ENCODE results near the gene FAM13A. TPM values are rescaled to one million over a fixed set of nuclear protein-coding genes. Genes with fewer than 3 reads are reported as not detected.

Gene FAM13A
- total RNA-seq, 1 donor from 2014 or later, result 33.4 TPM

DNA sequence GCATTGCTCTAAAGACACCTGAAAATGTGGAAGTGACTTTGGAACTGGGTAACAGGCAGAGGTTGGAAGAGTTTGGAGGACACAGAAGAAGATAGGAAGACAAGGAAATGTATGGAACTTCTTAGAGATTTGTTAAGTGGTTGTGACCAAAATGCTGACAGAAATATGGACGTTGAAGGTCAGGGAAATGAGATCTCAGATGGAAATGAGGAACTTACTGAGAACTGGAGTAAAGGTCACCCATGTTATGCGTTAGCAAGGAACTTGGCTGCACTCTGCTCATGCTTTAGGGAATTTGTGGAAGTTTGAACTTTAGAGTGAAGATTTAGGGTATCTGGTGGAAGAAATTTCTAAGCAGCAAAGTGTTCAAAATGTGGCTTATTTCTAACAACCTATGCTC, 99.4 kb downstream of the FAM13A start:
- Histone ChIP-seq H3K9me3 (no peaks in the 10 kb centered on the region), H3K27me3 (no peaks in the 10 kb centered on the region), H3K36me3 (no peaks in the 10 kb centered on the region), H3K4me3 (no peak overlapping the region), H3K27ac (peak overlapping the region; percentile 26), H3K4me1 (no peaks in the 10 kb centered on the region)
- DNase-seq, result no peak
- ATAC-seq, result peak; percentile 75
- intact Hi-C loops (cut with DNase I), result no loop called here
- TF ChIP-seq, protein P1, sequence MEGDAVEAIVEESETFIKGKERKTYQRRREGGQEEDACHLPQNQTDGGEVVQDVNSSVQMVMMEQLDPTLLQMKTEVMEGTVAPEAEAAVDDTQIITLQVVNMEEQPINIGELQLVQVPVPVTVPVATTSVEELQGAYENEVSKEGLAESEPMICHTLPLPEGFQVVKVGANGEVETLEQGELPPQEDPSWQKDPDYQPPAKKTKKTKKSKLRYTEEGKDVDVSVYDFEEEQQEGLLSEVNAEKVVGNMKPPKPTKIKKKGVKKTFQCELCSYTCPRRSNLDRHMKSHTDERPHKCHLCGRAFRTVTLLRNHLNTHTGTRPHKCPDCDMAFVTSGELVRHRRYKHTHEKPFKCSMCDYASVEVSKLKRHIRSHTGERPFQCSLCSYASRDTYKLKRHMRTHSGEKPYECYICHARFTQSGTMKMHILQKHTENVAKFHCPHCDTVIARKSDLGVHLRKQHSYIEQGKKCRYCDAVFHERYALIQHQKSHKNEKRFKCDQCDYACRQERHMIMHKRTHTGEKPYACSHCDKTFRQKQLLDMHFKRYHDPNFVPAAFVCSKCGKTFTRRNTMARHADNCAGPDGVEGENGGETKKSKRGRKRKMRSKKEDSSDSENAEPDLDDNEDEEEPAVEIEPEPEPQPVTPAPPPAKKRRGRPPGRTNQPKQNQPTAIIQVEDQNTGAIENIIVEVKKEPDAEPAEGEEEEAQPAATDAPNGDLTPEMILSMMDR (IDR thresholded peaks at IDR 0.05), result no peak

DNA sequence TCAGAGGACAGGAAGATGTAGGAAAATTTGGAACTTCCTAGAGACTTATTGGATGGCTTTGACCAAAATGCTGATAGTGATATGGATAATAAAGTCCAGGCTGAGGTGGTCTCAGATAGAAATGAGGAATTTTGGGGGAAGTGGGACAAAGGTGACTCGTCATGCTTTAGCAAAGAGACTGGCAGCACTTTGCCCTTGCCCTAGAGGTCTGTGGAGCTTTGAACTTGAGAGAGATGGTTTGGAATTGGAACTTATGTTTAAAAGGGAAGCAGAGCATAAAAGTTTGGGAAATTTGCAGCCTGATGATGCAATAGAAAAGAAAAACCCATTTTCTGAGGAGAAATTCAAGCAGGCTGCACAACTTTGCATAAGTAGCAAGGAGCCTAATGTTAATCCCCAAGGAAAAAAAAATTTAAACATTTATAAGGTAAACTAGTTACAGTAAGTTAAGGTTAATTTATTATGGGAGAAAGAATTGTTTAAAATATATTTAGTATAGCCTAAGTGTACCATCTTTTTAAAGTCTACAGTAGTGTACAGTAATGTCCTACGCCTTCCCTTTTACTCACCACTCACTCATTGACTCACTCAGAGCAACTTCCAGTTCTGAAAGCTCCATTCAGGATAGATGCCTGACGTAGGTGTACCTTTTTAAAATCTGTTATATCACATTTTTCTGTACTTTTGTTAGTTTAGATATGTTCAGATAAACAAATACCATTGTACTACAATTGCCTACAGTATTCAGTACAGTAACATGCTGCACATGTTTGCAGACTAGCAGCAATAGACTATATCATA, 101.2 kb downstream of the FAM13A start:
- ATAC-seq (no peak), DNase-seq (no peak)
- intact Hi-C loops (cut with DNase I), result no loop called here
- TF ChIP-seq, protein P1 (IDR thresholded peaks at IDR 0.05), result no peak
- Histone ChIP-seq H3K9me3 (no peaks in the 10 kb centered on the region), H3K27ac (no peak overlapping the region), H3K4me3 (no peak overlapping the region), H3K4me1 (no peaks in the 10 kb centered on the region), H3K36me3 (no peaks in the 10 kb centered on the region), H3K27me3 (no peaks in the 10 kb centered on the region)

DNA sequence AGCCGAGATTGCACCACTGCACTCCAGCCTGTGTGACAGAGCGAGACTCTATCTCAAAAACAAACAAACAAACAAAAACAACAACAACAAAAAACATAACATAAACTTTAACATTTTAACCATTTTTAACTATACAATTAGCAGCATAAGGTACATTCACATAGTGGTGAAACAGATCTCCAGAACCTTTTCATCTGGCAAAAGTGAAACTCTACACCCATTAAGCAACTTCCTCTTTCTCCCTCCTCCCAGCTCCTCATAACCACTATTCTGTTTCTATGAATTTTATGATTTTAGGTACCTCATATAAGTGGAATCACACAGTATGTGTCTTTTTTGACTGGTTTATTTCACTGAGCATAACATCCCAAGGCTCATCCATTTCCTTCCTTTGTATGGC, 103.6 kb downstream of the FAM13A start:
- H3K27me3 ChIP-seq, result no peaks in the 10 kb centered on the region
- DNase-seq (no peak), ATAC-seq (peak; percentile 73)
- H3K4me3 ChIP-seq, result no peak overlapping the region
- no peaks in the 10 kb centered on the region for H3K9me3 ChIP-seq
- H3K4me1 ChIP-seq, result no peaks in the 10 kb centered on the region
- H3K36me3 ChIP-seq, result no peaks in the 10 kb centered on the region
- intact Hi-C loops (cut with DNase I), result no loop called here
- TF ChIP-seq, protein P1 (IDR thresholded peaks at IDR 0.05), result no peak
- H3K27ac ChIP-seq, result no peak overlapping the region

DNA sequence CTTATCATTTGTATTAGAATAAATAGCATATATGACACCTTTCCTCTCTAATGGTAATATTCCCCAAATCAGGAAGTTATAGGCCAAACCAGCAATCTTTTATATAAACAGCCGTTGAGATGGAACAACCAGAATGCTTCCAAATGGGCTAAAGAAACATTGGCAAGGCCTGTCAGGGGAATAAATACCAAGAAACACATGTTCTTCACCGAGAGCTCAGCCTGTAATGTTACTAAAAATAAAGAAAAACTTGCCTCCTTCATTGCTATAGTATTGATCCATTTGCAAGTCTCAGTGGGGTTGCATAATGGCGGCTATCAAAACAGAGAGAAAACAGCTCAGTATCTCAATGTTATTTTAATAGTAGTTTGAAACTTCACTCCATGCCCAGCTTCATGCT, 104.9 kb downstream of the FAM13A start:
- Histone ChIP-seq H3K9me3 (no peaks in the 10 kb centered on the region), H3K4me1 (no peaks in the 10 kb centered on the region), H3K36me3 (no peaks in the 10 kb centered on the region), H3K27me3 (no peaks in the 10 kb centered on the region), H3K27ac (no peak overlapping the region), H3K4me3 (no peak overlapping the region)
- TF ChIP-seq, protein P1 (IDR thresholded peaks at IDR 0.05), result no peak
- ATAC-seq, result no peak
- intact Hi-C loops (cut with DNase I), result no loop called here
- no peak for DNase-seq

DNA sequence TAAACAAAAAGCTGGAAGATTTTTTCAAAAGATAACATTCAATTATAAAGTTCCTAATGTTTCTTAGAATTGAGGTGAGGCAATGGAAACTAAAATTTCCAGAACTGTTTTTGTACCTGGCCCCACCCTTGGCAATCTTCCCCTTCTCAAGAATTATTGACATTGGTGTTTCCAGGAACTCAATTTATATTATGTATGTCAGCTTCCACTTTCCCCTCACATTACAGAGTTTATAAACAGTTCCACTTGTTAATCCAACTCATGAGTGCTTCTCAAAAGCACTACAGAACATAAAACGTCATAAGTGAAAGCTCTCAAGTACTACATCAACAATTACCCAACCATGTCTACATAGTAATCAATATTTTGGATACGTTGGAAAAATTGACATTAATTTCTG, 107.4 kb downstream of the FAM13A start:
- H3K4me1 ChIP-seq, result no peaks in the 10 kb centered on the region
- intact Hi-C loops (cut with DNase I), result no loop called here
- no peak for ATAC-seq

More for the DNA sequence above, 107.4 kb downstream of the FAM13A start:
- no peak overlapping the region for H3K27ac ChIP-seq
- H3K36me3 ChIP-seq, result no peaks in the 10 kb centered on the region
- no peak for DNase-seq
- TF ChIP-seq, protein P1 (IDR thresholded peaks at IDR 0.05), result no peak
- no peaks in the 10 kb centered on the region for H3K27me3 ChIP-seq
- no peak overlapping the region for H3K4me3 ChIP-seq
- H3K9me3 ChIP-seq, result no peaks in the 10 kb centered on the region

Data from upper lobe of right lung (tissue), 1 donor.